GM19395 (cell line): ENCODE measurements around the gene LIMS2.
A peak's percentile ranks its signal among the peaks of the same experiment; 100 is the strongest.

ENCODE experiments used
- ATAC-seq: cut with Tn5 transposase; IDR thresholded peaks from one replicate; pipeline ENCODE4 v1.9.1; 2021; ENCODE audit warnings: mild to moderate bottlenecking, moderate library complexity; ENCODE audit not compliant: unreplicated experiment

The LIMS2 gene

GRCh38 chr2:127634626-127635379 is 40.5 kb downstream of the LIMS2 start:
- no peak for ATAC-seq

GRCh38 chr2:127634066-127634617 is 41.2 kb downstream of the LIMS2 start:
- ATAC-seq: no peak

GRCh38 chr2:127633556-127634065 is 41.7 kb downstream of the LIMS2 start:
- peak; percentile 16 for ATAC-seq

- peak; percentile 53 for ATAC-seq
These were observed 42.5 kb downstream of the LIMS2 start for GRCh38 chr2:127632592-127633489.

GRCh38 chr2:127631997-127632581 is 43.2 kb downstream of the LIMS2 start:
- no peak for ATAC-seq

GRCh38 chr2:127631541-127631996 is 43.8 kb downstream of the LIMS2 start:
- no peak for ATAC-seq

GRCh38 chr2:127630864-127631540 is 44.3 kb downstream of the LIMS2 start:
- no peak for ATAC-seq

GRCh38 chr2:127630096-127630863 is 45.0 kb downstream of the LIMS2 start:
- no peak for ATAC-seq

GRCh38 chr2:127629637-127630036 is 45.7 kb downstream of the LIMS2 start:
- no peak for ATAC-seq

- ATAC-seq: no peak
These were observed 46.3 kb downstream of the LIMS2 start for GRCh38 chr2:127628767-127629614.

- ATAC-seq: no peak
These were observed 47.4 kb downstream of the LIMS2 start for GRCh38 chr2:127627740-127628571.

- ATAC-seq: no peak
These were observed 48.2 kb downstream of the LIMS2 start for GRCh38 chr2:127626917-127627739.

- no peak for ATAC-seq
These were observed 49.2 kb downstream of the LIMS2 start for GRCh38 chr2:127626175-127626574.

GRCh38 chr2:127625572-127625951 is 49.8 kb downstream of the LIMS2 start:
- no peak for ATAC-seq

GRCh38 chr2:127624756-127625571 is 50.4 kb downstream of the LIMS2 start:
- no peak for ATAC-seq

GRCh38 chr2:127624320-127624755 is 51.0 kb downstream of the LIMS2 start:
- ATAC-seq: no peak
